ENCODE results near the gene IKZF1.

The IKZF1 gene

DNA sequence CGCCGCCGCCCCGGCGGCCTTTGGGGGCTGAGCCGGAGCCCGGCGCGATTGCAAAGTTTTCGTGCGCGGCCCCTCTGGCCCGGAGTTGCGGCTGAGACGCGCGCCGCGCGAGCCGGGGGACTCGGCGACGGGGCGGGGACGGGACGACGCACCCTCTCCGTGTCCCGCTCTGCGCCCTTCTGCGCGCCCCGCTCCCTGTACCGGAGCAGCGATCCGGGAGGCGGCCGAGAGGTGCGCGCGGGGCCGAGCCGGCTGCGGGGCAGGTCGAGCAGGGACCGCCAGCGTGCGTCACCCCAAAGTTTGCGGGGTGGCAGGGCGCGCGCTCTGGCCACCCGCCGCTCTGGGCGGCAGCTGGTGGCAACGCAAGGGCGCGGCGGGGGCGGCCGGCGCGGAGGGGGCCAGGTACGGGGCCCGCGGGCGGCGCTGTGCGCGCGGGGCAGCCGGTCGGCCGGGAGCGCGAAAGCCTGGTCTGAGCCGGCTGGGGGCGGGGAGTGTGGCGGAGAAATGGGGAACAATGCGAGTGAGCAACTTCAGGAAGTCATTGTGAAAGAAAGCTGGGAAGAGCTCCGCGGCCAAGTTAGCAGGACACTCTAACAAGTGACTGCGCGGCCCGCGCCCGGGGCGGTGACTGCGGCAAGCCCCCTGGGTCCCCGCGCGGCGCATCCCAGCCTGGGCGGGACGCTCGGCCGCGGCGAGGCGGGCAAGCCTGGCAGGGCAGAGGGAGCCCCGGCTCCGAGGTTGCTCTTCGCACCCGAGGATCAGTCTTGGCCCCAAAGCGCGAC is at the start of gene IKZF1:
IKZF1 (plus strand) TSS at position 588 of the 782 bp plus-strand sequence. CDS start 14,346 bp downstream, outside the sequence.
- no peak for DNase-seq (ENCODE audit: low read depth, low spot score)

DNA sequence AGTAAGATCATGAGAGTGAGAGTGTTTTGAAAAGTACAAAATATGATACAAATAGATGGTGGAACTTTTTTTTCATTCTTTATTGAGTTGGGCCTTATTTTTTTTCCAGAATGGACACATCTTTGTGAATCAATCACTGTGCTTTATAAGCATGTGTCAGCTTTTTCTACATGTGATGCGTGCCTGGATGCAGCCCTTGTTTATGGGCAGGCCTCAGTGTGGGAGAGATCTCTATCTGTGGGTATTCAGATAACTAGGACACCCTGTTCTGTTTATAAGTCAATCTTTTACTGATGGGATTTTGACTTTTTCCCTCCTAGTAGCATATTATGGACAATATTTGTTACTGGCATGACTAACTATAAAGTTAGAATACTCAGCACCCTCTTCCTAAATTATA is 42.9 kb upstream of the IKZF1 start:
- no peak for DNase-seq (ENCODE audit: low read depth, low spot score)

DNA sequence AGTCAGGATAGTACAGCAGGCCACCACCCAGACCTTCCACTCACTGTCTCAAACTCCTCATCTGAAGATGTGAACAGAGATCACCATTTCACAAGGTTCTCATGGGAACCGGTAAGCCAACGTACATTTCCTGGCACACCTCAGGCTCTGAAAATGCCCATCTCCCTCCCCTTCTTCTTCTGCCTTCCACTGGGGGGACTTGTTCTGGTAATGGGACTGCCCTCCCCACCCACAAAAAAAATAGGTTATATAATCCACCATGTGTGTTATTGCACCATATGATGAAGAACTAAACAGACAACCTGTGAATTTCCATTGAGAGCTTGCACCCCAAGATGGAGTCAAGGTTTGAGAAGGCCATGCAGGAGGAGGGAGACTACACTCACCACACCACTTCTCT is 42.1 kb upstream of the IKZF1 start:
- DNase-seq (ENCODE audit: low read depth, low spot score) = no peak

DNA sequence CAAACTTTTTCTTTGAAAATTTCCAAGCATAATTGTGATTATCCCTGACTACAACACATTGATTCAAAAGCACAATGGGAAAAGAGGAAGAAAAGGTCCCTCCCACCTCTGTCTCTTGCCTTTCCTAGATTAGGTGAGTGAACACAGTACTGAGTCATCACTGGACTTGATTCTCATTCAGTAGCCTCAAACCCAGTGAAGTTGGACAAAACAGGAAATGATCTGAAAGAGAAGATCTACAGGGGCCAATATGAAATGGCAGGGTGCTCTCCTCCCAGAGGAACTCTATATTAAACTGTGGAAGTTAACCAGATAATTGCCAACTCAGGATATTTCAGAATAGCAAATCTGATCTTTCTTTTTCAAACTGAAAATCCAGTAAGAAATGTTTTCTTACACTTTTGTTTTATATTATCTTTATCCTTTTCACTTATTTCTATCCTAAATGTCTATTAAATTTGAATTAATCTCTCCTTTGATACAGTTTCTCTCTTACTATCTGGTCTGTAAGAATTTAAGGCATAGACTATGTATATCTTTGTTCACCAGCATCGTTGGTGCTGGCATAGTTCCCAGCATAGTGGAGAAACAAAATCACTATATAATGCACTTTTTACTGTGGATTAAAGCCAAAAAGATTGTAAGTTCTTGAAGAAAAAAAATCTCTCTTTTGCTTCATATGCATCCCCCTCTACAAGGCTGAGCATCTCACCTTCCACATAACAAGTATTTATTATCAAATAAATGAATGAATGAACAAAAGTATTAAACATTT is 41.4 kb upstream of the IKZF1 start:
- no peak for DNase-seq (ENCODE audit: low read depth, low spot score)

DNA sequence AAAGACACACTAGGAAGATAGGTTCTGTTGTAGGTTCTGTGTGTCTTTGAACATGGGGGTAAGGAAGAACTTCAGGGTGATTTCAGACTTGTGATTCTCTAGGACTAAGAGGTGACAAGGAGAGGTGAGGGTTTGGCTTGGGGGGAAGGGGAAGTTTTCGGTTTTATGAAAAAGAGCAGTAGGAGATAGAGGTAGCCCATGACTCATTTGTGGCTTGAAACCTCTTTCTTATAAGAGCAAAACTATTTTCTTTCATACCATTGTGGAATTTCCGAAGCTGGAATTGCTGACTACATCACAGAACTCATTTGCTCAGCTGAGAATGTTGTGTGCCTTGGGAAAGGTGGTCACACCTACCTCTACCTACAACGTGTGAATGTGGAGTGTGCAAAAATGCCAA is 39.6 kb upstream of the IKZF1 start:
- no peak for DNase-seq (ENCODE audit: low read depth, low spot score)

DNA sequence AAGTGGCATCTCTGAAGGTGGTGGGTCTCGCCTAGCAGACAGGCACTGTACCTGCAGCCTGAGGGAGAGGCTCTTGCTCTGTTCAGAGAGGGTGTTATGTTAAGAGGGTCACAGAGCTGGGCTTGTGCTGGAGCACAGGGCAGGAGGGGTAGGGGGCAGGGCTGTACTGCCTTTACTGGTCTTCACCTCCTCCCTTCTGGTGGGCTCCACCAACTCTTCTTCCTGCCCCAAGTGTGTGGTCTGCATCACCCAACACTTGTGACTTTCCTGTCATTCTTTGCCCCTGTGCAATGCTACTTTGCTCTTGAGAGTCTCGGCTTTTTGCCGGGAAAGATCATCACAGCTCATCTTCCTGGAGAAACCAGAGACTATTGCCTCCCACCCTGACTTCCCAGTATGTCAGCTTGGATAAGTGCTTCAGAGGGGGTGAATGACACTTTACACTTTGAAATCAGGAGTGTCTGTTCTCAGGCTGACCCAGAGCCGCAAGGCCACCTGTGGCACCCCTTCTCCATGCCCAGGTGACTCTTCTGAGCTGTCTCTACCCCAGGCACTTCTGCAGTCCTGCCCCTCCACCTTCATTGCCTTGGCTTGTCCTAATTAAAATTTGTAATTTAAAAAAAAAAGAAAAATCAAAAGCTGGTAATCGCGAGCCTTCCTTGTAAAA is 38.4 kb upstream of the IKZF1 start:
- no peak for DNase-seq (ENCODE audit: low read depth, low spot score)

DNA sequence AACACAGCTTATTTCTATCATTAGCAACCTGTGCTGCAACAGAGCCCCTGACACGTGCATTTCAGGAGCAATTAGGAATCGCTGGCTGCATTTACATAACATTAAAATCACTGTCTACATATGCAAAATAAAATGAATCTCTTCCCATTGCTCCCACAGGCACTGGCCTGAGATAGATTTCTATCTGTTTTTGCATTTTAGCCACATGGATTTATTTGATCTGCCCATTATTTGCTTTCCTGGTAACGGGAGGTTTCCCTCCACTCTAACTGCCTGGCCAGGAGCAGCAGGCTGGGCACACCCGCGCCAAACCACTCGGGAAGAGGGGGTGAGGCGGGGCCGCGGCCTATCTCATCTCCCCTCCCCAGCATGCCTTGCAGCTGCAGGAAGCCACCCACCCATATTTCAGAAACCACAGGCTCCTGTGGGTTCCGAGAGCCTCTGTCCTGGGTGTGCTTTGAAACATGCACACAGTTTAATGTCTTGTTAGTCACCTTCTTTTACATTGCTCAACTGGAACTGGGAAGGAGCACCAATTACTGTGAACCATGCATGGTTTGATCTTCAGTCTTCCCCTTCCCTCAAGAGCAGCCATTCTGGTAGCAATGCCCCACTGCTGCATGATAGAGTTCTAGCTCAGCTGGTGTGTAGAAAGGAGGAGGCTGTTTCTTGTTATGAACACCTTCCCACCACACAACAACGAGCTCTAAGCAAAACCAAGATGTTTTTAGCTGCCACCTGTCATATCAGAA is 37.7 kb upstream of the IKZF1 start:
- DNase-seq (ENCODE audit: low read depth, low spot score) = no peak

DNA sequence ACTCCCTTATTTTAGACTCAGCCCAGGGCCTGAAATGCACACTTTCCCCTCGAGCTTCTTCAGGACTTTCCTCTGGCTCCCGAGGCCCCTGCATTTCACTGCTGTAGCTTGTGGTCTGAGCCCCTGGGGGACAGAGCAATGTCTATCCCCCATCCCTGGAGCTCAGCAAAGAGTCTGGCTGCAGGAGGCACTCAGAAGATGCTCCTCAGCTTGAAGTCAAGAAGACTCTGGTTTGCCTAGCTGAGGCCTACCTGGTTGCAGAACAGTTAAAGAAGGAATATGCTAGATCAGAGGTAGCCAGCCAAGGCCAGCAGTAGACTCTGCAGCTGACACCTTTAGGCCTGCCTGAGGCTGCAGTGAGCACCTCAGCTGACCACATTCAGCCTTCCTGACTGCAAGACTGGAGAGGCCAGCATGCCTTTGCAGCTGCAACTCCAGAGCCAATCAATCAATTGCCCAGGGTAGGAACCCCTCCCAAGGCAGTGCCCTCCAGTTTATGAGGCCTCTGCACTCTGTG is 36.9 kb upstream of the IKZF1 start:
- DNase-seq (ENCODE audit: low read depth, low spot score) = no peak

DNA sequence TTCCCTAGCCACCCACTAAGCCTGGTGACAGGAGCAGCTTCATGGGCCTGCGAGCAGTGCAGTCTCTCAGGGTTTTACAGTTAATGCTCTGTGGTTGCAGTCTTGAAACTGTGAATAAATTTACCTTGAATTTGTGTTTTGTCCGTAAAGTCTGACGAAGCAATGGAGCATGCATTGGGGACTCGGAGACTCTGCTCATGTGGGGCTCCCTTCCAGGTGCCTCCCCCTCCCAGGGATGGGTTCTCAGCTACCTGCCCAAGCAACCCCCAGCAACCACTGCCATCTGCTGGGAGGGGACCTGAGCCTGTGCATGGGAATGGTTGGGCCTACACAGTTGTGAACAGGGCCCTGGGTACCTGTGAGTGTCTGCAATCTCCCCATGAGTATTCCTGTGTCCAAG is 36.3 kb upstream of the IKZF1 start:
- DNase-seq (ENCODE audit: low read depth, low spot score) = no peak

DNA sequence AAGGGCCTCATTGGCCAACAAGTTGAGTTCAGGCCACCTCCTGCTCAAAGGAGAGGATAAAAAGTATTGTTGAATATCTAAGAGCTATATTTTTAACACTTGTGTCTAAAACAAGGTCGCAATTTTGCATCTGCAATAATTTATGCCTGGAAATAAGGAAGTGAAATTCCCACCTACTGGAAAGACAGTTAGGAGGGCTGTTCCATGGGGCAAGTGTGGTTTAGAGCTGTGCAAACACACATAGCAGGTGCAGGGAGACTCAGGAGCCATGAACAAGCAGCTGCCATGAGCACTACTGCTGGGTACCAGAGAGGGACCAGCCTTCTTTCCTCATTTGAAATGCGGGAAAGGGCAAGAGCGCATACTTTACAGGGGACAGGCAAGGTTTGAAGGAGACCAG is 35.5 kb upstream of the IKZF1 start:
- no peak for DNase-seq (ENCODE audit: low read depth, low spot score)

DNA sequence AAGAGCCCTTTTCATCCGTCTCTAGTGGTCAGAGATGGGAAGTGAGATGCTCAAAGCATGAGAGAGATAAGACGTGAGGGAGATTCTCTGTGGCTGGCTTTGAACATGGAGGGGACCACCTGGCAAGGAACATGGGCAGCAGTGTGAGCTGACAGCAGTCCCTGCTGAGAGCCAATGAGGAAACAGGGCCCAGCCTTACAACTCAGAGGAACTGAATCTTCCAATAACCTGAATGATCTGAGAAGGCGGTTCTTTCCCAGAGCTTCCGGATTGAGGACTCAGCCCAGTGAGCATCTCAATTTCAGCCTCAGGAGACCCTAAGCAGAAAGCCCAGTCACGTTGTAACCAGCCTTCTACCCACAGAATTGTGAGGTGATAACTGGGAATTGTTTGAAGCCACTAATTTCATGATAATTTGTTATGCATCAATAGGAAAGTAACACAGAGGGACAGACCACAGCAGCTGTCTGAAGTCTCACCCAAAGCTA is 33.9 kb upstream of the IKZF1 start:
- no peak for DNase-seq (ENCODE audit: low read depth, low spot score)

DNA sequence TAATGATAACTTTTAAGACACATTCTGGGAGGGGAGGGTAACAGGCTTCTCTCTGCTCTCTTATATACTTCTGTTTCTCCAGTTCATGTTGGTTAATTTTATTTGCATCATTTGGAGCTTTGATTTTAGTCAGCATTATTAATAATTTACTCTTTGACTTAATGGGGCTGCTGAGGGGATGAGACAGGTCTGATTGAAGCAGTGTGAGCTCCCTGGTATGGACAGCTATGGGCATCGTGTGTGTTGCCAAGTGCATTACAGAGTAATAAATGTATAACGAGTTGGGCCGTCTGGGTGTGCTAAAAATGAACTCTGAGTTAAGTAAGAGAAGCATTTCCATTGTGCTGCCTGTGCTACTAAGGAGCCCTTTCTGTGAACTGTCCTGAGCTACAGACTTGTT is 31.7 kb upstream of the IKZF1 start:
- no peak for DNase-seq (ENCODE audit: low read depth, low spot score)

DNA sequence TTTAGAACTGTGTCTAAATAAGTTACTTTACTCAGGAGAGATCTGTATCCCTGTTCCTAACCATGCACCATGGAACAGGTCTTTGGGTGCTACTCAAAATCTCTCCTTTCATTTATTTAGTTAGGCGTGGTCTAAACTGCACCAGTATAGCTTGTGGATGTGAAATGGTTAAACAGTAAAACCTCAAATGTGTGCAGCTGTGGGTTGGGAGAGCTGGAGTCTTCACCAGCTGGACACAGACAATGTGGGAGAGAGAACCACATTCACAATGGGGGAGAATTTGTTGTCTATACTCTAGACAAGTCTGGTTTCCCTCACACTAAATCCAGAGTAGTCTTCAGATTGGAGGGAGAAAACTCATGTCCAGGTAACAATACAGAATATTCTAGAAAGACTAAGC is 31.2 kb upstream of the IKZF1 start:
- DNase-seq (ENCODE audit: low read depth, low spot score) = no peak

DNA sequence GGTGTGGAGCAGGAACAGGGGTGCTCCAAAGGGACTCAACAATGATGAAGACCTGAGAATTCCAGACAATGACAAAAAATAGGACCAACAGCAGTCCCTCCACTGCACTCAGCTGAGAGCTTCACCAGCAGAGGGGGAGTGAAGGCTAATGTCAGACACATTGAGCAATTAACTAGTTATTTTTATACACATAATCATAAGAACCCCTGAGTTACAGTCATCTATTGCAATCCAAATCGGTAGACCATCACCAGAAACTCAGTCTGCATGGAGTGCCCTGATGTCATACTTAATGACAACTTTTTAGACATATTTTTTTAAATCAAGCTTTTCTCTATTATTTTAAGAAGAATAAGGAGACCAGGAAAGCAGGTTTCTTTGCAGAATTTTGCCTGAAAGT is 30.6 kb upstream of the IKZF1 start:
- no peak for DNase-seq (ENCODE audit: low read depth, low spot score)

DNA sequence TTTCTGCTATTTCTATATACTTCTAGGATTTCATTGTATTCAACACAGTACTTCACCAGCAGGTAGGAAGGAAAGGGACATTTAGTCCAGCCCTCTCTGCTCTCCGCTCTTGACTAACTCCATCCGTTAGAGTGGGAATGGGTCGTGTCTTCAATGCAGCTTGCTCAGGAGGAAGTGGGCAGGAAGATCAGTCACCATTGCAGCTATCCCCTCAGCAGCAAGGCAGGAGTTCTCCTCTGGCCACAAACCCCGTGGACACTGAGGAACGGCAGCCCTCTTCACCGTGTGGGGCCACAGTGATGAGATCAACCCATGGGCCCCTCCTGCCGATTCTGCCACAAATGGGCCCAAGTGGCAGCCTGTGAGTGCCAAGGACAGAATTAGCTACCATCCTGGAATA is 30.2 kb upstream of the IKZF1 start:
- no peak for DNase-seq (ENCODE audit: low read depth, low spot score)

DNA sequence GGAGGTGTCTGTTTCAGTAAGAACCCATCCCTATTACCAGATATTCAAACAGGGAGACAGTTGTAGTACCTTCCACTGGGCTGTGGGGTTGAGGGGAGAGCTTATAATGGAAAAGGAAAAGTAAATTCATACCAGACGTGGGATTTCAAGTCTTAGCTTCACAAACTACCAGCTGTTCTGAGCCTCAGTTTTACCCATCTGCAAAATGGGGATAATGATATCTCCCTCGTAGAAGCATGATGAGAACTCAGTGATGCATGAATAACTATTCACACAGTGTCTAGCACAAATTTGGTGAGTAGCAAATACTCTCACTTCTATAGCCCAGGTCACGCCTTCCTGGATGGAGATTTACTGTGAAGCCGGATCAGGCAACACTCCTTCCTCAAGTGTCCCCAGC is 29.1 kb upstream of the IKZF1 start:
- DNase-seq (ENCODE audit: low read depth, low spot score) = no peak

DNA sequence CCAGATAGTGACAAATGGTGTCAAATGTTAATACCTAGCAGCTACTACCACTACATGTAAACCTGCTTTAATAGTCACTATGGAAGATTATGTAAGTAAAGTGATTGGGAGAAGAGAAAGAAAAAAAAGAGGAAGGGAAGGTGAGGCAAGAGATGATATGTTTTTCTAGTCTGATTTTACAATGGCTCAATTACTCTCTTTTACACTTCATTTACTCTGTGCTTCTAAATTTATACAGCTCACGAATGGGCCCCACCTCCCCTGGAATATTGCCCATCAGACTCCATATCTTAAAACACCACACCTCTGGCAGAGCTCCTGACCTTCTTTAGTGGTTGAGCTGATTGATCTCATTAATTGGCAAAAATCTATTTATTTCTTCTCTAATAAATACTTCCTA is 28.0 kb upstream of the IKZF1 start:
- DNase-seq (ENCODE audit: low read depth, low spot score) = no peak

DNA sequence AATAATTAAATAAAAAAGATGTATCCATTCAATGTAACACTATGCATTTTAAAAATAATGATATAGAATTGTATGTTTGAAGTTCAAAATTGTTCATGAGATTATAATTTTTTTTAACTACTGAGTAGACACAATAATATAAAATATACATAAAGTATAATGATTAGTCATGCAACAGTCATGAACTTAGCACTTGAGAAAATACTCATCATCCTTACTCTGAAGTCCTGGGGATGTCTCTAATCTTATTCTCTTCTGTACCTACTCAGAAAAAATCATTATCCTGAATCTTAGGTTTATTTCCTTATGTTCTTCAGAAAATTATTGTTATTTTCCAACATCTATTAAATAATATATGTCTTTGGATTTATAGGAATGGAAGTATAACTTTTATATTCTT is 26.4 kb upstream of the IKZF1 start:
- no peak for DNase-seq (ENCODE audit: low read depth, low spot score)

DNA sequence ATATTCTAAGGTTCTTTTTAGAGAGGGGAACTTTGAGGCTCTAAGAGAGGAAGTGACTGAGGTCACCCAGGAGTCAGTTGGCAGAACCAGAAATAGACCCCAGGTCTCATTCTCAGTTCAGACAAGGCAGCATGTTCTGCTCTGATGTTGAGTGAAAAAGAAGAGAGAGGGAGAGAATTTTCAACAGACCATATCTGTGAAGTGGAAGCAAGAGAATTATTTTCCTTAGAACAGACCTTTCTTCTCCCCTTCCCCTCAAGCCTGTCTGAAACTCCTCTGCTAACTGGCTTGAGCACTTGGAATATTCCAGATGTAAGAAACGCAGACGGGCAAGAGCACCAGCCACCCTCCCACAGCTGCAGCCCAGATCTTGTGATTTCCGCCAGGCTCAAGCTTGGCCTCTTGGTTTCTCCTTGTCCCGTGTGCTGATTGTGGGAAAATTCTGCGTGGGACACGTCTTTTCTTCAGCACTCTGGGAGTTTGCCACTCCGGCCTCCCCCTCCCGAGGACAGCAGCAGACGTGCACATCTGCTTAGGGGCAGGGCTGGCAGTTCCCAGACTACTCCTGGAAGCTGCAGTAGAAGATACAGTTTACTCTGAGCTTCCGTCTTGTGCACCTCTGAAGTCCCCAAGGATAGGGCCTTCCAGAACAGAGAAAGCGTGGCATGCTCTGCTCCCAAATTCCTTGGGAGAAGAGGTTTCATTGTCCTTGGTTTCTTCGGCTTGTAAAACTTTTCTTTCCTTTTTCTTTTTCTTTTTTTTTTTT is 22.7 kb upstream of the IKZF1 start:
- DNase-seq (ENCODE audit: low read depth, low spot score) = no peak

DNA sequence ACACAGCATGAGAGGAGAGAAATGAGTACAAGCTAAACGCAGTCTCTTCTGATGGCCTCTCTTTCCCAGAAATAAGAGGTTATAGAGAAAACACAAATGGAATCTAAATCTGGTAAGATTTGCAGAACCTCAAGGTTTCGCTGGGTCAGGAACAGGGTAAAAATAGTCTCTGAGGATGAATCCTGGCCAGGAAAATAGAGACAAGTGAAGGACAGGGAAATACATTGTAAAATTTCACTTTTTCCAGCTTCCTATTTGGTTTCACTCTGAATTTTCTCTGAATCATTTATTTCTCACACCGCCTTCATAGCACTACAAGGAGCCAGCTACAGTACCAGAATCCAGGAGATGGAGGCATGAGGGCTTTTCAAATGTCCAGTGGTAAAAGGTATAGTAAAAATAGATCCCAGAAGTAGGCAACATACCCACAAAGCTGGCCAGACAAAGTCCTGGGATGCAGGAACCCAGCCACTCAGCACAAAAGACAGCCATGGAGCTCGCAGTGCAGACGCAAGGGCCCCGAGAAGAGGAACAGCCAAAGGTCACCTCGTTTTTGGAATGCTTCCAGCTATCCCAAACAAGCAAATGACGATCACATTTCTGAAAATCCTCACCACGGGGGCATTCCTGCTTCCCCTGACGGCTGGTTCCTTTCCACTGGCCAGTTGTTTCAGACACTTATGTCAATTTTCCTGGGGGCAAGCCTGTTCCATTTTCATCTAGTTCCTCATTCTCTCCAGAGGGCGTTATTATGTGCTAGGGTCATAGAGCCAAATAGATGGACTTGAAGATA is 21.5 kb upstream of the IKZF1 start:
- DNase-seq (ENCODE audit: low read depth, low spot score) = no peak
